GM23248 (cell line): ENCODE results near the gene POLR2I.

Experiments used
- EZH2 ChIP-seq: fragments of 200-600 bp; sonication (generic); IDR thresholded peaks from 2 replicates; pipeline ENCODE4 v1.6.1; 2018; ENCODE audit warnings: antibody characterized with exemption, mild to moderate bottlenecking; ENCODE audit not compliant: insufficient read depth, poor library complexity, severe bottlenecking
- EZH2phosphoT487 ChIP-seq: fragments of 200-600 bp; sonication (generic); IDR thresholded peaks from 2 replicates; pipeline ENCODE4 v1.6.1; 2018; ENCODE audit warnings: antibody characterized with exemption, moderate library complexity, mild to moderate bottlenecking, low read depth; ENCODE audit not compliant: insufficient read depth

DNA sequence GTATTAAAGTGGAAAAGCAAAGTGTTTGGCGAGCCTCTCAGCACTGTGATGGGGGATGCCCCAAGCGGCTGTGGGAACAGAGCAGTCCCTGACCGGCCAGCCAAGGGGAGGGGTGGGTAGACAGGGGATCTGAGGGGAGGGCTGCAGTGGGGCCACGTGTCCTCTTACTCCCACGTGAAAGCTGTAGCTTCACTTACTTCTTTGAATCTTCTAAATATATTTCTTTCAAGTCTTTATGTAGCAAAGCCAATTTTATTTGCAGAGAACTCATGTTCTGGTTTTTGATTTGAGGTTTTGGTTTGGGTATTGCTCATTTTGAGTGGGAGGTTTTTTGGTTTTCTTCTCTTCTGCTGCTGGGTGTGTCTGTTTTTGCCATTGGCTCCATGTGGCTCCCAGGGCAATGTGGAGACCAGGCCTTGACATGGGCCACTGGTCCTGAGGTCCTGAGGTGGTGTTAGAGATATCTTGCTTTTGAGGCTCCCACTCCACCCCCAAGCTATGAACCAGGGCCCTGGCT, 21.5 kb downstream of the POLR2I start:
- TF ChIP-seq EZH2 = no peak
- TF ChIP-seq EZH2phosphoT487 = no peak
